ENCODE data around the gene DPH2.

Gene DPH2

GRCh38 chr1:44010935-44011471 lies 41.2 kb downstream of the DPH2 start:
- Mint-ChIP-seq H3K4me1 (peaks cover 11% of the 10 kb centered on the region), H3K4me3 (no peak overlapping the region), H3K9me3 (no peaks in the 10 kb centered on the region), H3K36me3 (ENCODE audit: low read depth) (no peaks in the 10 kb centered on the region), H3K27ac (no peak overlapping the region), H3K27me3 (no peaks in the 10 kb centered on the region)
- no peak for DNase-seq
- no peak for ATAC-seq

- DNase-seq (no peak), ATAC-seq (no peak)
- H3K4me1 Mint-ChIP-seq: peaks cover 11% of the 10 kb centered on the region
- H3K27me3 Mint-ChIP-seq: no peaks in the 10 kb centered on the region
- no peak overlapping the region for H3K4me3 Mint-ChIP-seq
- H3K27ac Mint-ChIP-seq: no peak overlapping the region
- no peaks in the 10 kb centered on the region for H3K9me3 Mint-ChIP-seq
- H3K36me3 Mint-ChIP-seq (ENCODE audit: low read depth): no peaks in the 10 kb centered on the region
Measured at GRCh38 chr1:44012404-44012803, 42.6 kb downstream of the DPH2 start.

GRCh38 chr1:44012941-44013609 lies 43.3 kb downstream of the DPH2 start:
- H3K9me3 Mint-ChIP-seq: no peaks in the 10 kb centered on the region
- no peaks in the 10 kb centered on the region for H3K36me3 Mint-ChIP-seq (ENCODE audit: low read depth)
- H3K27me3 Mint-ChIP-seq: no peaks in the 10 kb centered on the region
- no peak for ATAC-seq
- H3K4me1 Mint-ChIP-seq: peaks cover 11% of the 10 kb centered on the region
- no peak overlapping the region for H3K4me3 Mint-ChIP-seq
- no peak overlapping the region for H3K27ac Mint-ChIP-seq
- DNase-seq: no peak

- Mint-ChIP-seq H3K9me3 (no peaks in the 10 kb centered on the region), H3K36me3 (ENCODE audit: low read depth) (no peaks in the 10 kb centered on the region), H3K27ac (no peak overlapping the region), H3K4me3 (no peak overlapping the region), H3K4me1 (peaks cover 11% of the 10 kb centered on the region), H3K27me3 (no peaks in the 10 kb centered on the region)
- no peak for ATAC-seq
- no peak for DNase-seq
Measured at GRCh38 chr1:44013949-44014348, 44.1 kb downstream of the DPH2 start.

- H3K9me3 Mint-ChIP-seq: no peaks in the 10 kb centered on the region
- ATAC-seq (no peak), DNase-seq (no peak)
- peaks cover 11% of the 10 kb centered on the region for H3K4me1 Mint-ChIP-seq
- H3K36me3 Mint-ChIP-seq (ENCODE audit: low read depth): no peaks in the 10 kb centered on the region
- no peak overlapping the region for H3K27ac Mint-ChIP-seq
- H3K27me3 Mint-ChIP-seq: no peaks in the 10 kb centered on the region
- no peak overlapping the region for H3K4me3 Mint-ChIP-seq
Measured at GRCh38 chr1:44014365-44015104, 44.7 kb downstream of the DPH2 start.

- no peak for ATAC-seq
- DNase-seq: no peak
- Mint-ChIP-seq H3K27me3 (no peaks in the 10 kb centered on the region), H3K9me3 (no peaks in the 10 kb centered on the region), H3K36me3 (ENCODE audit: low read depth) (no peaks in the 10 kb centered on the region), H3K27ac (no peak overlapping the region), H3K4me3 (no peak overlapping the region), H3K4me1 (peaks cover 11% of the 10 kb centered on the region)
Measured at GRCh38 chr1:44015206-44015605, 45.4 kb downstream of the DPH2 start.

GRCh38 chr1:44016041-44016889 lies 46.5 kb downstream of the DPH2 start:
- Mint-ChIP-seq H3K9me3 (no peaks in the 10 kb centered on the region), H3K27ac (no peak overlapping the region), H3K36me3 (ENCODE audit: low read depth) (no peaks in the 10 kb centered on the region), H3K4me3 (no peak overlapping the region), H3K27me3 (no peaks in the 10 kb centered on the region), H3K4me1 (peaks cover 11% of the 10 kb centered on the region)
- ATAC-seq: peak; percentile 22
- no peak for DNase-seq

- Mint-ChIP-seq H3K4me3 (no peak overlapping the region), H3K36me3 (ENCODE audit: low read depth) (peaks cover 3% of the 10 kb centered on the region), H3K27ac (no peak overlapping the region), H3K27me3 (no peaks in the 10 kb centered on the region), H3K4me1 (peaks cover 11% of the 10 kb centered on the region), H3K9me3 (no peaks in the 10 kb centered on the region)
- no peak for DNase-seq
- no peak for ATAC-seq
Measured at GRCh38 chr1:44016890-44017400, 47.1 kb downstream of the DPH2 start.

- ATAC-seq: no peak
- no peaks in the 10 kb centered on the region for H3K27me3 Mint-ChIP-seq
- peaks cover 7% of the 10 kb centered on the region for H3K36me3 Mint-ChIP-seq (ENCODE audit: low read depth)
- no peaks in the 10 kb centered on the region for H3K4me1 Mint-ChIP-seq
- H3K9me3 Mint-ChIP-seq: no peaks in the 10 kb centered on the region
- no peak for DNase-seq
- no peak overlapping the region for H3K4me3 Mint-ChIP-seq
- no peak overlapping the region for H3K27ac Mint-ChIP-seq
Measured at GRCh38 chr1:44019466-44019948, 49.7 kb downstream of the DPH2 start.

GRCh38 chr1:44020464-44020863 lies 50.7 kb downstream of the DPH2 start:
- Mint-ChIP-seq H3K4me1 (no peaks in the 10 kb centered on the region), H3K27me3 (no peaks in the 10 kb centered on the region), H3K4me3 (no peak overlapping the region), H3K36me3 (ENCODE audit: low read depth) (peaks cover 9% of the 10 kb centered on the region), H3K27ac (no peak overlapping the region), H3K9me3 (no peaks in the 10 kb centered on the region)
- ATAC-seq (no peak), DNase-seq (no peak)

GRCh38 chr1:44021156-44021555 lies 51.3 kb downstream of the DPH2 start:
- ATAC-seq: no peak
- no peaks in the 10 kb centered on the region for H3K27me3 Mint-ChIP-seq
- no peak for DNase-seq
- H3K9me3 Mint-ChIP-seq: no peaks in the 10 kb centered on the region
- no peak overlapping the region for H3K27ac Mint-ChIP-seq
- H3K4me1 Mint-ChIP-seq: no peaks in the 10 kb centered on the region
- peaks cover 9% of the 10 kb centered on the region for H3K36me3 Mint-ChIP-seq (ENCODE audit: low read depth)
- H3K4me3 Mint-ChIP-seq: no peak overlapping the region

- Mint-ChIP-seq H3K27ac (no peak overlapping the region), H3K9me3 (no peaks in the 10 kb centered on the region), H3K4me3 (no peak overlapping the region), H3K27me3 (no peaks in the 10 kb centered on the region), H3K4me1 (no peaks in the 10 kb centered on the region), H3K36me3 (ENCODE audit: low read depth) (peaks cover 9% of the 10 kb centered on the region)
- DNase-seq (no peak), ATAC-seq (no peak)
Measured at GRCh38 chr1:44021581-44022321, 51.9 kb downstream of the DPH2 start.
